ENCODE data around the gene SAPCD1.

DNA sequence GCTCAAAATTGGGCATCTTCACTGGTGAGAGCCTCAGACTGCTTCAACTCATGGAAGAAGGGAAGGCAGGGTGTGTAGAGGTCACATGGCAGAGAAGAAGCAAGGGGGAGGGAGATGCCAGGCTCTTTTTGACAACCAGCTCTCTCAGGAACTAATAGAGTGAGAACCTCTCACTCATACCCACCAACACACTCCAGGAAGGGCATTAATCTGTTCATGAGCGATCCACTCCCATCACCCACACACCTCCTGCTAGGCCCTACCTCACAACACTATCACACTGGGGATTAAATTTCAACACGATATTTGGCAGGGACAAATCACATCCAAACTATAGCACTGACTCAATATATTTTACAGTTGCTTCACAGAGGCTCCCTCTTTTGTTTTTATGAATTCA is 20.6 kb upstream of the SAPCD1 start:
- TF ChIP-seq ZNF274 (IDR thresholded peaks at IDR 0.05; ENCODE audit: low read depth, low read length), result no peak
- TF ChIP-seq YY1 (IDR thresholded peaks at IDR 0.05; ENCODE audit: insufficient read depth, insufficient read length), result no peak
- TF ChIP-seq SUZ12 (IDR thresholded peaks at IDR 0.05; ENCODE audit: extremely low read depth, insufficient read depth, insufficient read length), result no peak

Data from NT2/D1 (cell line).